ENCODE measurements around the gene TTLL10.

TTLL10 gene

DNA sequence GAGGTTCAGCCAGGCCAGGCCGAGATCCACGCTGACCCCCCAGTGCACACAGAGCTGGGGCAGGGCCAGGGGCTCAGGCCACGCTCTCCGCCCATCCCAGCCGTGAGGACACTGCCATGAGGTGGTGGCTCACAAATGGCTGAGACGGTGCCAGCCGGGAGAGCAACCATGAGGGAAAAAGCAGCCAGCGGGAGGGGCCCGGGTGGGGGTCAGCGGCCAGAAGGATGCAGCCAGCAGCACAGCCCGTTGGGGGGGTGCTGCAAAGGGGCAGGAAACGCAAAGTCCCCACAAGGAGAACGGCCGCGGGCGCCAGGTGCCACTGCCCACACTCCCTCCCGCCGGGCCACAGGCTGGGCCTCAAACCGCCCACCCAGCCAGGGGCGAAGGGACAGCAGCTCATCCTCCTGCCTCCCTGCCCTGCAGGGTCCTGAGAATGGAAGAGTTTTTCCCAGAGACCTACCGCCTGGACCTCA, 8.3 kb downstream of the TTLL10 start:
- H3K9me2 ChIP-seq (replicated peaks; ENCODE audit: insufficient read depth, low read length), result no peaks in the 10 kb centered on the region
- H3K4me3 ChIP-seq (ENCODE audit: insufficient read depth, low read length, poor library complexity, severe bottlenecking), result no peak overlapping the region
- H3K79me2 ChIP-seq (ENCODE audit: insufficient read depth, low read length), result no peaks in the 10 kb centered on the region
- H3K9ac ChIP-seq (ENCODE audit: low read length), result no peak overlapping the region
- no peaks in the 10 kb centered on the region for H4K20me1 ChIP-seq (ENCODE audit: low read depth, low read length)
- H3K4me2 ChIP-seq (ENCODE audit: low read depth, low read length, poor library complexity, severe bottlenecking), result no peak overlapping the region
- H3K36me3 ChIP-seq (ENCODE audit: low read length), result no peaks in the 10 kb centered on the region
- H2AFZ ChIP-seq (ENCODE audit: low read depth, low read length, severe bottlenecking), result no peak overlapping the region
- no peaks in the 10 kb centered on the region for H3K27me3 ChIP-seq (ENCODE audit: low read length)
- no peaks in the 10 kb centered on the region for H3K9me3 ChIP-seq (ENCODE audit: insufficient read depth, low read length)
- TF ChIP-seq, protein P1, sequence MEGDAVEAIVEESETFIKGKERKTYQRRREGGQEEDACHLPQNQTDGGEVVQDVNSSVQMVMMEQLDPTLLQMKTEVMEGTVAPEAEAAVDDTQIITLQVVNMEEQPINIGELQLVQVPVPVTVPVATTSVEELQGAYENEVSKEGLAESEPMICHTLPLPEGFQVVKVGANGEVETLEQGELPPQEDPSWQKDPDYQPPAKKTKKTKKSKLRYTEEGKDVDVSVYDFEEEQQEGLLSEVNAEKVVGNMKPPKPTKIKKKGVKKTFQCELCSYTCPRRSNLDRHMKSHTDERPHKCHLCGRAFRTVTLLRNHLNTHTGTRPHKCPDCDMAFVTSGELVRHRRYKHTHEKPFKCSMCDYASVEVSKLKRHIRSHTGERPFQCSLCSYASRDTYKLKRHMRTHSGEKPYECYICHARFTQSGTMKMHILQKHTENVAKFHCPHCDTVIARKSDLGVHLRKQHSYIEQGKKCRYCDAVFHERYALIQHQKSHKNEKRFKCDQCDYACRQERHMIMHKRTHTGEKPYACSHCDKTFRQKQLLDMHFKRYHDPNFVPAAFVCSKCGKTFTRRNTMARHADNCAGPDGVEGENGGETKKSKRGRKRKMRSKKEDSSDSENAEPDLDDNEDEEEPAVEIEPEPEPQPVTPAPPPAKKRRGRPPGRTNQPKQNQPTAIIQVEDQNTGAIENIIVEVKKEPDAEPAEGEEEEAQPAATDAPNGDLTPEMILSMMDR (IDR thresholded peaks at IDR 0.05; ENCODE audit: insufficient read depth, low read length, poor library complexity, severe bottlenecking), result no peak
- TF ChIP-seq EZH2phosphoT487 (conservative IDR thresholded peaks at IDR 0.05; ENCODE audit: low read length), result no peak
- H3K27ac ChIP-seq (ENCODE audit: low read depth, low read length), result no peak overlapping the region
- no peaks in the 10 kb centered on the region for H3F3A ChIP-seq (ENCODE audit: insufficient read depth)

- Histone ChIP-seq H4K20me1 (ENCODE audit: low read depth, low read length) (no peaks in the 10 kb centered on the region), H3F3A (ENCODE audit: insufficient read depth) (no peaks in the 10 kb centered on the region), H3K9ac (ENCODE audit: low read length) (no peak overlapping the region), H3K4me3 (ENCODE audit: insufficient read depth, low read length, poor library complexity, severe bottlenecking) (no peak overlapping the region), H3K27ac (ENCODE audit: low read depth, low read length) (no peak overlapping the region), H3K36me3 (ENCODE audit: low read length) (no peaks in the 10 kb centered on the region), H2AFZ (ENCODE audit: low read depth, low read length, severe bottlenecking) (no peak overlapping the region), H3K4me2 (ENCODE audit: low read depth, low read length, poor library complexity, severe bottlenecking) (no peak overlapping the region), H3K9me3 (ENCODE audit: insufficient read depth, low read length) (no peaks in the 10 kb centered on the region), H3K9me2 (replicated peaks; ENCODE audit: insufficient read depth, low read length) (no peaks in the 10 kb centered on the region), H3K27me3 (ENCODE audit: low read length) (no peaks in the 10 kb centered on the region), H3K79me2 (ENCODE audit: insufficient read depth, low read length) (no peaks in the 10 kb centered on the region)
- TF ChIP-seq, protein P1 (IDR thresholded peaks at IDR 0.05; ENCODE audit: insufficient read depth, low read length, poor library complexity, severe bottlenecking), result no peak
- TF ChIP-seq EZH2phosphoT487 (conservative IDR thresholded peaks at IDR 0.05; ENCODE audit: low read length), result no peak
These were observed 9.0 kb downstream of the TTLL10 start for GRCh38 chr1:1182491-1183220.

DNA sequence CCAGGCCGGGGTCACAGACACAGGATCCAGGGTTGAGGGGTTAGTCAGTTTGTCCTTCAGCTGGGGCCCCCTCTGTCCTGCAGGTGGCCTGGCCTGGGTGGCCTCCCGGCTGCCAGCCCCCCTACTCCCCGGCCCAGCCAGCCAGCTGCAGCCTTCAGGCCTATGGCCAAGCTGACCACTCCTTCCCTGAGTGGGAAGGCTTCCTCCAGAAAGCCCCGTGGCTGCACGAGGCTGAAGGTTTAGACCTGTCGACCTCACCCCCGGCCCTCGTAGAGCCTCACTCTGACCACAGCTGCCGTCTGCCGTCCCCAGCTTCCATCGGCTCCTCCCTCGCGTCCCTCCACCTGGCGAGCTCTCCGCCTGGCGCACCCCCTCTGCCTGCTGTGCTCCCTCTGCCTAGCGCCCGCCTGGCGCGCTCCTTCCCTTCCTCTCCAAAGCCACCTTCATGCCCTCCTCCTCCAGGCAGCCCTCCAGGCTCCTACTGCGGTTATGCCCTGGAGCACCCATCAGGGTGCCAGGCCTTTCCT, 9.6 kb downstream of the TTLL10 start:
- no peak overlapping the region for H3K9ac ChIP-seq (ENCODE audit: low read length)

More for the DNA sequence above, 9.6 kb downstream of the TTLL10 start:
- H2AFZ ChIP-seq (ENCODE audit: low read depth, low read length, severe bottlenecking), result no peak overlapping the region
- no peak overlapping the region for H3K4me3 ChIP-seq (ENCODE audit: insufficient read depth, low read length, poor library complexity, severe bottlenecking)
- no peaks in the 10 kb centered on the region for H3K9me2 ChIP-seq (replicated peaks; ENCODE audit: insufficient read depth, low read length)
- no peak overlapping the region for H3K27ac ChIP-seq (ENCODE audit: low read depth, low read length)
- H3F3A ChIP-seq (ENCODE audit: insufficient read depth), result no peaks in the 10 kb centered on the region
- H3K9me3 ChIP-seq (ENCODE audit: insufficient read depth, low read length), result no peaks in the 10 kb centered on the region
- no peak overlapping the region for H3K4me2 ChIP-seq (ENCODE audit: low read depth, low read length, poor library complexity, severe bottlenecking)
- H3K27me3 ChIP-seq (ENCODE audit: low read length), result no peaks in the 10 kb centered on the region
- TF ChIP-seq EZH2phosphoT487 (conservative IDR thresholded peaks at IDR 0.05; ENCODE audit: low read length), result no peak
- TF ChIP-seq, protein P1 (IDR thresholded peaks at IDR 0.05; ENCODE audit: insufficient read depth, low read length, poor library complexity, severe bottlenecking), result no peak
- H3K36me3 ChIP-seq (ENCODE audit: low read length), result no peaks in the 10 kb centered on the region
- H3K79me2 ChIP-seq (ENCODE audit: insufficient read depth, low read length), result no peaks in the 10 kb centered on the region
- no peaks in the 10 kb centered on the region for H4K20me1 ChIP-seq (ENCODE audit: low read depth, low read length)
